ENCODE results near the gene RGS13.

The RGS13 gene

DNA sequence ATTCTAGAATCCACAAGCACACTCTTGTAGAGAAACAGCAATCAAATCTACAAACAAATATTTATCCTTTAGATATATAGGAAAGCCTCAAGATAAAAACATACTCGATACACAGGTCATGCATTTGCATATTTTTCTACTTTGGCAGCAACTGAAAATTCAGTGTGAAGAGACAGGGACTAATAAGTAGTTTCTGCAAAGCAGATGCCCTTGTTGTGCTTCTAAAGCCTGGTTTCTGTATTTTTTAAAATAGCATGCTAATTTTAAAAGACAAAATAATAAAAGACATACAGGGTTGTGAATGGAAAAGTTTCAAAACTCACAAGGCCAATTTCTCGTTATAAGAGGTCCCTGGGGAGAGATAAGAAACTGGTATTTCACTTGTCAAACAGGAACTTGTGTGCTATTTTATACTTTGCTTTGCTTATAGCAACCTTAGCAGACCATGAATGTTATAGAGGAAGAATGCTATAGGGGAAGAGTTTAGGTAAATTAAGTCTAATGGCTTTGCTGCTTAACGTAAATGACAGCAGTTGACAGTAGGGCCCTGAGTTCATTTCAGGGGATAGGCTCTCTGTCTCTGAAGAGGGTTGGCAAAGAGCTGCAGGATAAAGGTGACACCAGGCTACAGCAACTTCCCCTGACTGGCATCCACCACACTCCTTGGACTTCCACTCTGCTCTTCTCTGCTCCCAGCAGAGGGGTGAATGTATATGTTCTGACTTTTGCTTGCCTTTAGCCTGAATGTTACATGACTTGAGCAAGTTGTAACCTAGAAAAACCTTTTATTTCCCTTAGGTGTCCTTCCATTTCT is 9.4 kb upstream of the RGS13 start:
- no peak for DNase-seq (ENCODE audit: low read depth, low spot score)

DNA sequence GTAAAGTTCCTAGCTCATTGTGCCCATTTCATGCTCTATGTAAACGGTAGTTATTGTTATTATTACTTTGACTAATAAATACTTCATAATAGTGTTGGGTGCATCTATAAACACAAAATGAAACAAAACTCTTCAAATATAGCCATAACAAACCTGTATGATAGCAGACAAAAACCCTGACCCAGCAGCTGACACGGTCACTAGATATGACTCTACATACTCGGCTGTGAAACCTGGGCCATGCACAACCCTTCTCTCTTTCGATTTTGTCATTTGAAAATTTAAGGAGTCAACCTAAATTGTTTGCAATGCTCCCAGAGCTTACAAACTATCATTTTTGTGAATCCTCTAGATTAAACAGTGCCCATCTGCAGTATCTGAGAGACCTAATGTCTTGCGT is 8.0 kb upstream of the RGS13 start:
- no peak for DNase-seq (ENCODE audit: low read depth, low spot score)

DNA sequence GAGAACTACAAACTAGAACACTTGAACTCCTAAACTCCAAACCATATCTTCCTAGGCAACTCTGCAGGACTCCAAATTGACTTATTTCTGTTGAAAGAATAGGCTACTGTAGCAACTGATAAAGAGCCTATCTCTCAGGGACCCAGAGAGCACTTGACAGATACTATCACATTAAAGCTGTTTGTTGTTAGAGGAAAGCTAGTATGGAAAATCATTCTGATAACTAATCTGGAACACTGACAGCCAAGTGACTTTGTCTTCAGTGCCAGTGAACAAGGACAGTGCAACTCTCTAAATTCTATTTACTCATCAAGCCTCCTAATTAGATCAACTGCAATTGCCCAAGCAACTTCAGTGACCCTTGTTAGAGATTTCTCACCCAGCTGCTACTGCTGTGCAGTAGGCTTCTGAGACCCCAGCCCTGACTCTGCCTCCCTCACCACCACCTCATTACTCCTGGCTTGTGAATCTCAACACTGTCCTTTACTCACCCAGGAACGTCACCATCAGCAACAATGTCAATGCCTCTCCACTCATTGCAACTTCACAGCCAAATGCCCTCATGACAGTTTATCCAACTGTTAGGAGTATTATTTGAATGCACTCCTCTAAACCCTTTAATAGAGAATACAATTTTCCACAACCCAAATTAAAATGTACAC is 7.4 kb upstream of the RGS13 start:
- DNase-seq (ENCODE audit: low read depth, low spot score), result no peak

DNA sequence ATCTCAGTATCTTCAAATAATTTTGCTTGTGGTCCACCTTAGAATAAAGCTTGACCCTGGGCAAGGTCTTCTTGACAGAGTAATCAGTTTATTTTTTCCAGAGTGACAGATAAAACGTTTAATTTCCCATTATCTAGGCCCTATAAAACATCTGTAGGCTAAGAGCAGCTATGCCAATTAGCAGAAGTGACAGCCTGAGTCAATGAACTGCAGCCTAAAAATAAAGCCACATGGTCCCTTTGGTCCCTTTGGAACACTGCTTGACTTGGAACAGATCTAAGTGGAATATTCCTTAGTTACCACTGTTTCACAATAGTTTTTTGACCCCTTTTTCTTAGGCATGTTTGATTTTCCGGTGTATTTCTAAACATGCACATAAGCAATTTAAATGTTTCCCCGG is 6.3 kb upstream of the RGS13 start:
- no peak for DNase-seq (ENCODE audit: low read depth, low spot score)

DNA sequence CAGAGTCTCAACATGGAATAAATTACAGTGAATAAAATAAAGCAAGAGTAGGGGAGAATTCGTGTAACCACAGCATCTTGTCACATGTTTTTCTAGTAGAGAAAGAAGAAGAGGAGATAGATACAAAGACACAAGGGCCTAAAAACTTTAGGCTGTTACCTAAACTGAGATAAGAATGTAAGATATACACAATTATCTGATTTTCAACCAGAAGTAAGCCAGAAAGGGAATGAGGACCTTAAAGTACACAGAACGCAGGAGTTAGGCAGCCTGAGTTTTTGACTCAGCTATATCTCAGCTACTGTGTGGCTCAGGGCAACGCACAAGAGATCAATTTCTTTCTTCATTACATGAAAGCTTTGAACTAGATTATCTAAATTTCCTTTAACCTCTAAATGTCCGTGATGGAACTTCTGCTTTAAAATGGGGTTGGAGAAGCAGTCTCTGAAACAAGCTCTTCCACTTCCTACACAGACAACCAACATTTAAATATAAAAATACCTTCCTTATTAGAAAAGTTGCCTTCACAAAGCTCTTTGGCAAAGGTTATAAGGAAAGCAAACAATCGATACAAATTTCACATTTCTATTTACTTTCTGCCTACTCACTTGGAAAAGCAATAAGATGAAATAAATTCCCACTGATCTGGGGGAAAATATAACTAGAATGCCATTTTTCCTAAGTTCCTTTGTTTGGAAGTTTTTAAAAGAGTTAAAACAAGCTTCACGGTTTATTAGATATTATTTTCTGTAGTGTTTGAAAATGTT is 5.2 kb upstream of the RGS13 start:
- DNase-seq (ENCODE audit: low read depth, low spot score), result no peak

DNA sequence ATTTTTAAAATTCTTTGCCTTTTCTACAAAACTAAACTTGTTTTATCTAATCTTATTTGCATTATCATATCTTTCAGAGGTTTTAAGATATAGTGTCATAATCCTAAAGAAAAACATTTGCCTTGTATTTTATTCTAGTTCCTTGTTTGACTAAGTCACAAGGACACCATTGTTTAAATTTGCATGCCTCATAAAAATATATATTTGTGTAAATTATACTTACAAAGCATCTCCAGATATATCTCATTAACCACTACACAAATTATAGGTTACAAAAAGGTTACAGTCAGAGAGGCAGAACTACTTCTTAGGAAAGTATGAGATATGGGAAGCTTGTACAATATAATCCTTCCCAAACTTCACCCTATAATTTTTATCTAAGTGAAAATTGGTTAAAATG is 4.2 kb upstream of the RGS13 start:
- DNase-seq (ENCODE audit: low read depth, low spot score), result no peak

DNA sequence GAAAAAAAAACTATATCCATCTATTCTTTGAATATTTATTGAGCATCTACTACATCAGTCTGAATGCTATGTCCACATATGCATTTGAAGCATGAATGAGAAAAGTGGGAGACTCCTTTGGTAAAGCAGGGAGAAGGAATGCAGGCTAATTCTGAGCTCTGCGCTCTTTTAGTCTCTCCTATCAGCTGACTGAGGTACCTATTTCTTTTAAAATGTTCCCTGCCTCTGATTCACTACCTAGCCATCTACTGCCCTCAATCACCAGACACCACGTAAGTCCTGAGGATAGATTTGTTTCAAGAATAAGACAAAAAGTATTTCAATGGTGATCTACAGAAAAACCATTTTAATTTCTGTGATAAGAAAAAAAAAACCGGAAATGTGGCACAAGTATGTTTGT is 3.8 kb upstream of the RGS13 start:
- DNase-seq (ENCODE audit: low read depth, low spot score), result no peak

DNA sequence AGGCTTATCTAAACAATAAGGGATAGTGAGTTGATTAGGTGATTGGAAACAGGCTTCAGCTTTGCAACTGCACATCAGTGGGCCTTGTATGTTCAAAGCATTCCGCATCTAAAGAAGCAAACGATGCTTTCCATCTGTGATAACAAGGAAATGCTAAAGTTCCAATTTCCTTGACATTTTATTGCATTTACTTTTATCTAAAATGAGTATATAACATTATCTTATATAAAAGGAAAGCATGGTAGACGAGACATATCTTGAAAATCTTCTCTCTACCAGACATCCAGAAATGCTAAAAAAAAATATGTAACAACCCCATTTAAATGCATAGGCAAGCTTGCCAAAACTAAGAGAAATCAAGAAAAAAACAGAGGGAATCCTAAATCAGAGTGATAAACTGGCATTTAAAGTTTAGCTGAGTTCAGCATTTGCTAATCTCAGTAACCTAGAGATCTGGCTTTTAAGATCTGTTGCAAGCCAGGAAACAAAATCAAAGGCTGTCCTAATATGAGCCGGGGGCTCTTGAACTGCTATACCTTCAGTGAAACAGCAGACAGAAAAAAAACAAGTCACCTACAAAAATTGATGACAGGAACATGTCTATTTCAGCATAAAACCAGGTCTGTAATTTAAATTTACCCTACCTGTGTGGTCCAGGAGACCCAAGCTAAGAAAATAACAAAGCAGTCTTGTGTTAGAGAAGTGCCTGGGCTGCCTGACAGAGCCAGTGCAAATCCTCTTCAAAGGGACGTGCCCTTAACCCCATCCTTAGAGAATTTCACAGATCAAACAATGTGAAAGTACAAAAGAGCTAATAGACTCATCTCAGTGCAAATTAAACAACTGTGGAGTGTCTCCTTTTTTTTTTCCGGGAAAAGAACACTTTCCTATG is 3.1 kb upstream of the RGS13 start:
- no peak for DNase-seq (ENCODE audit: low read depth, low spot score)

DNA sequence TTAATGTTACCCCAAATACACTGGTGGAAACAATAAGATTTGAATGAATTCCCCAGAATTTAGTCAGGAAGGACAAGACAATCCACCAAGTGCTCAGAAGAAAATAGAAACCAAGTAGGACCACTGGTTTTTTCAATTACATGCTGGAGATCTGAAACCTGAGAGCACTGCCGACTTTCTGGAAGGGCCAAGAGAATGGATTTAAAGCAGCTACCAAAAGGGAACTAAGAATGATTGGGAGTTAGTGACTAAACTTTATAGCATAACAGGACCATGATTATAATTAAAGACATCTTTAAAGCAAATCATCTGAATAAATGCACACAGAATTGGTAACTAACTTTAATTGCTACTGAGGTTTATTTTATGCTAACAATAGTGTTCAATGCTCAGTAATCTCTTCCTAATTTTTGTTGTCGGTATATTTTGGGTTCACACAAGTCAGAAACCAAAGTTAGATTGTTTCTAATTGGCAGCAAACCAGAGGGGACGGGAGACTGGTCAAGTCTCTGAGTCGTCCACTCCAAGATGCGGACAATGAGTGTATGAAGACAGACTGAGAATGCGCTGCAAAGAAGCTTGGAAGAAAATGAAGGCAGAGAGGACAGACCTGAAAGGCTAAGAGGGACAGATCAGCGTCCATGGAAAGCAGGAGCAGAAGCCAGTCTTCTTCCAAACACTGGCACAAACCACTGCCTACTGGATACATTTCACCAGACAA is 2.3 kb upstream of the RGS13 start:
- DNase-seq (ENCODE audit: low read depth, low spot score), result no peak

DNA sequence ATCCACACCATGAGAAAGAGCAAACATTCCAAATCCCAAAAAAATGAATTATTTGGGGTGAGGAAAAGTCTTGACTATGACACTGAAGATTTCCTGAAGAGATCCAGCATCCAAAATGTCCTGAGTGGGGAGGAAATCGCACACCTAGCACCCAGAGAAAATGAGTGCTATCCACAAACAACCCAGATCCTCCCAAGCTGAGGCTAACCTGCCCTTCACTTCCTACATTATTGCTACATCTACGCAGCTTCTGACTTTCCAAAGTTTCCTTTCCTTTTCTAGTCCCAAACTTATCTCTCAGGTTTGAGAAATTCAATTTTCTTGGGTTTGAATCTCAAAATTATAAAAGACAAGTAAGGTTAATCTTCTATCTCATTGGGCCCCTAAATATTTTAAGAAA is 906 bp upstream of the RGS13 start:
- DNase-seq (ENCODE audit: low read depth, low spot score), result no peak

DNA sequence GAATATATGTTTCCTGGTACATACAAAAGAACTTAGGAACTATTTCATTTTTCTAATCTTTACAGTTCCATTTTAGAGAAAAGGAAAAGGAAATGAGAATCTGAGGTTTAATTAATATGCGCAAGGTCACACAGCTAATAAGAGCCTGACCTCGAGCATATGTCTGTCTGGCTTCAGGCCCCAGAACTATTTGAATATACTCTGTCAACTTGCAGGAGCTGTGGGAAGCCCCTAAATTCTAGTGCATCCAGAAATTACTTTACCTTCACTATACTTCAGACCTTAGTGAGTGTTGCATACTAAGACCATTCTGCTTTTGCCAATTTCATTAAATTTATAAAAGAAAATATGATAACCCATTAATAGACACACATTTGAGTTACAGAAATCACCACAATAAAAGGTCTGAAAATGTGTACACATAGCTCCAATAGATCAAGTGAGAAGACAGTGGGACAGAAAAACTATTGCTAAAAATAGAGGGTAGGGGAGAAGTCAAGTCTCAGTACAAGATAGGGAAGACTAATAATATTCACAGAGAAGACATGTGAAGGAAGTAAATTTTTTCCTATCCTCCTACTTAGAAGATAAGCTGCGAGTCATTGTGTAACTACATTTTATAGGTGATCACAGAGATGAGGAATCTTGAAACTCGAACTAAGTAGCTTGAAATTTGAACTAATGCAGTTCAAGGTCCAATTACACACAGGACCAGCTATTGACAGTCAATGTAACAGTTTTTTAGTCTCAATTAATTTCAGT is 3.8 kb downstream of the RGS13 start:
- no peak for DNase-seq (ENCODE audit: low read depth, low spot score)

DNA sequence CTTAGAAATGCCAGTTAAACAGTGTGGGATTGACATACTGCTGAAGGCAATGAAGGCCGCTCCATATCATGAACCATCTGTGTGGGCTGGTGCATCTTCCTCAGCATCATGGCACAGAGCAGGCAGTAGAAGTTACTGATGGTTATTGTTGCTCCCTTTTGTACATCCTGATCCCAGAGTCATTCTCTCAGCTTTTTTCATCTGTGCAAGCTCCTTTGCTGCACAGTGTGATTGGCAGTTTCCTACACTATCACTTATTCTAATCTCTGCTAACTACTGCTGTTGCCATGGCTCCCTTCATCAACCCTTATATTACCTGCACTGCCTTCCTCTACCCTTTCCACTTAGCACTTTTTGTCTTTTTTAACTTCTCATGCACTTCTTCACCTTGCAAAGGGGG is 16.2 kb downstream of the RGS13 start:
- DNase-seq (ENCODE audit: low read depth, low spot score), result no peak

DNA sequence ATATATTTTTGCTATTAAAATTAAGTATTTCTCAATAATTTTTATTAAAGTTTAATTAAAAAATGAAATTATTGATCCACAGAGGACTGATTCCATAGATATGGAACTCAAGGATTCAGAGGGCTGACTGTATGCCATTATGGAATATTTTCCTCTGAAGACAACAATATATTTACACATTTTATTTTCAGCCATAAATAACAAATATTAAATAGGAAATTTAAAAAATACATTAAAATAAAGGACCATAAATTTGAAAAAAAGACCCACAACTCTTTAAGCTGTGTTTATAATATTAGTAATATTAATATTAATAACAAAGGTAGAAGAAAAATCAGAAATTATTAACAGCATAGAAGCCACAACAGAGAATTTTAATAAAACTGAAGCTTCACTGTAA is 18.2 kb downstream of the RGS13 start:
- no peak for DNase-seq (ENCODE audit: low read depth, low spot score)

DNA sequence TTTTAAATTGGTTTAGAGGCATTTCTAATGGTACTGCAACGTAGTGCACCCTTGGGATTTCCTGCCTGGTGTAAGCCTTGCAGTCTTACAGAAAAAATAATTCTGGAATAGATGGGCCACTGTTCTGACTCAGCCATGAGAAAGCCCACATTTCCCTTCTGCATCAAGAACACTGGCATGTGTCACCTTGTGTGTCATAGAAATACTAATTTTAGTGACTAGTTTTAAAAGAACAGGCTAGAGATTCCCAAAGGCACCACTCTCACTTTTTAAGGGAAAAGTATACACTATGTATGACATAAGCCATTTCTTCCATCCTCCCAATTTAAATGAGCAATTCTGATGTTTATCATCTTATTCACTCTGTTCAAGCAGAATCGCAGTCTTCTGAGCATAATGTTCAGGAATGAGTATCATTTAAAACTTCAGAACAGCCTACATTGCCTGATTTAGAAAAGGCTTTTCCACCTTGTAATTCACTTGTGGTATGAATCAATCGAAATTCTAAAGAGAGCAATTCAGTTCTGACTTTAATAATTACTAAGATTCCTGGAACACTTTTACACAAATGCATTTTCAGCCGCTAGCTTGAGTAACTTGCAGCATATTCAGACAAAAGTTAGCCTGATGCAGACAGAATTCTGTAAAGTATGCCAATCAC is 18.8 kb downstream of the RGS13 start:
- DNase-seq (ENCODE audit: low read depth, low spot score), result no peak

DNA sequence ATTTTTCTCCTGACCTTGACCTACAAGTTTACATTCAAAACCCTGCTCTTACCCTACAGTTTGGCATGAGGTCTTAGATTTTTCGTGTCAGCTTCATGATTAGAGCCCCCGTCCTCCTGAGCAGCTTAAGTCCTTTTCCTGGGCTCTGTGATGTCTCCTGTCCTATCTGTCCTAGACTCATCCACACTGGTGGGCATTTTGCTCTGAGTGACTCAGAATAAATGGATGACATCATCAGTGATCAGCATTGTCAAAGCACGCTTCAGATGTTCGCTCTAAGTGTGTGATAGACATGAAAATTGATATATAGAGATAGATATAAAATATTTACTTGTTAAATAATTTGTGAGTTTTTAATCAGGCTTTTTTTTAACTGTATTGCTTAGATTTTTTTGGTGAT is 21.8 kb downstream of the RGS13 start:
- DNase-seq (ENCODE audit: low read depth, low spot score), result no peak

DNA sequence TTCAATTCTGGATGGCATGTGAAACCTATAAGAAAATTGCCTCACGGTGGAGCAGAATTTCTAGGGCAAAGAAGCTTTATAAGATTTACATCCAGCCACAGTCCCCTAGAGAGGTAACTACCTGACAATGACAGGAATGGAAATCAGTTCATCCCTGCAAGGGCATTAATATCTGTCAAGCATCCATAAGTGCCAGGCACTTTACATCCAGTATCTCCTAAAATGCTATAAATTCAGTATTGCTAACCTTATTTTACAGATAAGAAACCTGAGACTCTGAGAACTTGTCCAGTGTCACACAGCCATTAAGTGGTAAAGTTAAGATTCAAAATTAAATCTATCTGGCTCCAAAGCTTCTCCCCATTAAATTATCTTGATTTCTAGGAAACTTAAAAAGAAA is 22.3 kb downstream of the RGS13 start:
- DNase-seq (ENCODE audit: low read depth, low spot score), result no peak

DNA sequence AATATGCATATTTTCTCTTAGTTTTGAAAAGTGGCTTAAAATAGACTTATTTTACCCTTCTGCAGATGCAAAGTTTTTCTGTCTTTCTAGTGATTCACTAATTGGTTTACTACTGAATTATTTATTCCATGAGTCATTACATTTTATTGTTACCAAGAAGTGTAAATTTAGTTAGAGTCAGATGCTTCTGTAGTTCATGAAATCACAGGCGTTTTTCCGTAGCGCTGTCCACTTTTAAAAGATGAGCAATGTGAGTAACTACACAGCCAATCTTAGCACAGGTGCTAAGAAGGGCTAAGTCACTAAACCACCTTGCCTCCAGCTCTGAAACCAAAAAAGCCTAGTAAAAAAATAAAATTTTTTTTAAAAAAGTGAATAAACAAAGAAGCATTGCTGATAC is 24.7 kb downstream of the RGS13 start:
- DNase-seq (ENCODE audit: low read depth, low spot score), result no peak

DNA sequence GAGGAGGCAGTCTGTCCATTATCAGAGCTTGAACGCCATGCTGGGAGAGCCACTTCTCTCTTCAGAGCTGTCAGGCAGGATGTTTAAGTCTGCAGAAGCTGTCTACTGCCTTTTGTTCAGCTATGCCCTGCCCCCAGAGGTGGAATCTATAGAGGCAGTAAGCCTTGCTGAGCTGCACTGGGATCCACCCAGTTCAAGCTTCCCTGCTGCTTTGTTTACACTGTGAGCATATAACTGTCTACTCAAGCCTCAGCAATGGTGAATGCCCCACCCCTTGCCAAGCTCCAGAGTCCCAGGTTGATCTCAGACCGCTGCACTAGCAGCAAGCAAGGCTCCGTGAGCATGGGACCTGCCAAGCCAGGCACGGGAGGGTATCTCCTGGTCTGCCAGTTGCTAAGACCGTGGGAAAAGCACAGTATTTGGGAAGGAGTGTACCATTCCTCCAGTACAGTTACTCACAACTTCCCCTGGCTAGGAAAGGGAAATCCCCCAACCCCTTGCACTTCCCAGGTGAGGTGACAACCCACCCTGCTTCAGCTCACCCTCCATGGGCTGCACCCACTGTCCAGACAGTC is 32.5 kb downstream of the RGS13 start:
- peak; percentile 29 for DNase-seq (ENCODE audit: low read depth, low spot score)

DNA sequence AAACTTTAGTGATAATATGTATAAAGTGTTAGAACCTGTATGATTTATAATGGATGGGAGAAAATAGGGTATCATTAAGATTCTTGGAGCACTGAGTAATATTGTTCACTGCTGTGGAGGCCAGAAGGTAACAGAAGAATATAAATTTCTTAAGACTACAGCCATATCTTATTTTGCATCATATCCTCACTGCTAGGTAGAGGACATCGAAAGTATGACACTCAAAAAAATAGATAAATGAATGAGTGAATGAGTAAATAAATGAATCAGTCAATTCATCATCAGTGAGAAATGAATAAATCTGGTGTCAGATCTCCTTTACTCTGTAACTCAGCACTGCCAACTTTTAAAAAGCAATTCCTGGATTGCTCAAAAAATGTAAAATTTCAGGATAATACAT is 33.2 kb downstream of the RGS13 start:
- no peak for DNase-seq (ENCODE audit: low read depth, low spot score)
